22Rv1 (cell line): Measurements from ENCODE around the gene PXMP4.

ENCODE experiments used
- ZFX ChIP-seq: fragments of 450-650 bp; IDR thresholded peaks from 2 replicates; pipeline ENCODE4 v1.6.1; 2017; ENCODE audit warnings: antibody characterized with exemption, borderline replicate concordance
- TF ChIP-seq, protein P1 (sequence below): fragments of 450-650 bp; IDR thresholded peaks from 2 replicates; pipeline ENCODE4 v1.5.1; 2017; ENCODE audit warnings: mild to moderate bottlenecking

DNA sequence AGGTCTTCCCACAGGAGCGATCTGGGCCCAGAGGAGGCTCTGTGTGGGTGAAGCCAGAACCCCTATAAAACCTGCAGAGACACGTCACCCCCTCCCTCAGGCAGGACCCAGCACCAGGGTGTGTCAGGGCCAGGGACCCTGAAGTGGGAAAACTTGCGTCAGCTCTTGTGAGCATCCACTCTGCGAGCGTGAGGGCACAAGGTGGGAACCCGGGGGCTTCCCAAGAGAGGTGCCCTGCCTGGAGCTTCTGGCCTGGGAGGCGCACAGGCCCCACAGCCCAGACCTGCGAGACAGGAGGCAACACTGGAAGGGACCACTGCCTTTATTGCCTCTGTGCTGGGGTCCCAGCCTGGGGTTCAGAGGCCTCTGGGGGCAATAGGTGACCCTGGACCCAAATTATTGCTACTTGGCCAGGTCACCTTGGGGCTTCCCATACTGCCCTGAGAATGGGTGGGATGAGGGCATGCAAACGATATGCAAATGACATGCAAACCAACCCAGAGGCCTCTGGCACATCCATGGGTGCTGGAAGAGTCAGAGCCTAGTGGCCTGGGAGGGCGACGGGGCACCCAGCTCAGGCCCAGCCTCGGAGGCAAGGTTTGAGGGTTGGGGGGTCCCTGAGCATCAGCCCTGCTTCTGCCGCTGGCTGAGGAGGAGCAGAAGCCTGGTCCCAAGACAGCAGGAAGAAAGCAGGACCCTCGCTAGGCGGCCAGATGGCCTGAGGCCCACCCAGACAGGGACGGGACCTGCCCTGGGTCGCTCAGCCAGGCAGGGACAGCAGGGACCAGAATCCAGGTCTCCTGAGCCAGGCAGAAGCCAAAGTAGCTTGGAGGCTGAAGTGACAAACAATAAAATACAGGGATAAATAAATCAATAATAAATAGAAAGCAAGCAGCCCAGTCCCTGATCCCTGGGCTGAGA is 63.1 kb downstream of the PXMP4 start:
- TF ChIP-seq, protein P1, sequence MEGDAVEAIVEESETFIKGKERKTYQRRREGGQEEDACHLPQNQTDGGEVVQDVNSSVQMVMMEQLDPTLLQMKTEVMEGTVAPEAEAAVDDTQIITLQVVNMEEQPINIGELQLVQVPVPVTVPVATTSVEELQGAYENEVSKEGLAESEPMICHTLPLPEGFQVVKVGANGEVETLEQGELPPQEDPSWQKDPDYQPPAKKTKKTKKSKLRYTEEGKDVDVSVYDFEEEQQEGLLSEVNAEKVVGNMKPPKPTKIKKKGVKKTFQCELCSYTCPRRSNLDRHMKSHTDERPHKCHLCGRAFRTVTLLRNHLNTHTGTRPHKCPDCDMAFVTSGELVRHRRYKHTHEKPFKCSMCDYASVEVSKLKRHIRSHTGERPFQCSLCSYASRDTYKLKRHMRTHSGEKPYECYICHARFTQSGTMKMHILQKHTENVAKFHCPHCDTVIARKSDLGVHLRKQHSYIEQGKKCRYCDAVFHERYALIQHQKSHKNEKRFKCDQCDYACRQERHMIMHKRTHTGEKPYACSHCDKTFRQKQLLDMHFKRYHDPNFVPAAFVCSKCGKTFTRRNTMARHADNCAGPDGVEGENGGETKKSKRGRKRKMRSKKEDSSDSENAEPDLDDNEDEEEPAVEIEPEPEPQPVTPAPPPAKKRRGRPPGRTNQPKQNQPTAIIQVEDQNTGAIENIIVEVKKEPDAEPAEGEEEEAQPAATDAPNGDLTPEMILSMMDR = no peak
- no peak for TF ChIP-seq ZFX
